T-helper 2 cell treated with Interferon-gamma antibody and Interleukin-4, amounts not matched to agents 5 μg/mL and 100 μg/mL, for 36 hours (primary cell): Measurements from ENCODE around the gene CHCHD2.
"Not testable (repeated sequence)": the region's sequence is repeated elsewhere in the genome, so short reads cannot be mapped to it uniquely, and the experiment has no call there.

ENCODE experiments used
- DNase-seq: peaks from one replicate; pipeline ENCODE4 v3.0.0; 2021; ENCODE audit warnings: low spot score
- H3K27ac Mint-ChIP-seq: one replicate; pipeline ENCODE4 v1.8.0; 2021; ENCODE audit warnings: mild to moderate bottlenecking, mixed read lengths
- H3K27me3 Mint-ChIP-seq: one replicate; pipeline ENCODE4 v1.8.0; 2021; ENCODE audit warnings: low read depth, mixed read lengths
- H3K36me3 Mint-ChIP-seq: one replicate; pipeline ENCODE4 v1.8.0; 2021; ENCODE audit warnings: low read depth, mixed read lengths
- H3K4me1 Mint-ChIP-seq: one replicate; pipeline ENCODE4 v1.8.0; 2021; ENCODE audit warnings: low read depth, mixed read lengths
- H3K4me3 Mint-ChIP-seq: one replicate; pipeline ENCODE4 v1.8.0; 2022; ENCODE audit warnings: mild to moderate bottlenecking, moderate library complexity, mixed read lengths
- H3K9me3 Mint-ChIP-seq: one replicate; pipeline ENCODE4 v1.8.0; 2021; ENCODE audit warnings: mixed read lengths

Gene CHCHD2

GRCh38 chr7:56098187-56099008 is 7.9 kb downstream of the CHCHD2 start:
- H3K27ac Mint-ChIP-seq, H3K4me1 Mint-ChIP-seq, H3K4me3 Mint-ChIP-seq, DNase-seq, H3K9me3 Mint-ChIP-seq, H3K27me3 Mint-ChIP-seq: not testable (repeated sequence)
- peaks cover 33% of the 10 kb centered on the region for H3K36me3 Mint-ChIP-seq

DNA sequence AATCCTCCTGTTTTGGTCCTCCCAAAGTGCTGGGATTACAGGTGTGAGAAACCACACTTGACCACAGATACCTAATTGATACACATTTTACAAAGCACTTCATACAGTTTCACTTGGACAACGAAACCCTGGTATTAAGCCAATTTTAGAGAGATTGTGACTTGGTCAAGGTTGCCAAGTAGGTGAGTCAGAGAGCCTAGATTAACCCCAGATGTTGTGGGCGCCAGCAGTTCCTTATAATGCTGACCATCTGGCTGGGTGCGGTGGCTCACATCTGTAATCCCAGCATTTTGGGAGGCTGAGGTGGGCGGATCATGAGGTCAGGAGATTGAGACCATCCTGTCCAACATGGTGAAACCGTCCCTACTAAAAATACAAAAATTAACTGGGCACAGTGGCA is 8.6 kb downstream of the CHCHD2 start:
- no peak for DNase-seq
- no peaks in the 10 kb centered on the region for H3K9me3 Mint-ChIP-seq
- H3K4me1 Mint-ChIP-seq = no peaks in the 10 kb centered on the region
- no peak overlapping the region for H3K27ac Mint-ChIP-seq
- H3K4me3 Mint-ChIP-seq = no peak overlapping the region
- H3K27me3 Mint-ChIP-seq = no peaks in the 10 kb centered on the region
- peaks cover 29% of the 10 kb centered on the region for H3K36me3 Mint-ChIP-seq

GRCh38 chr7:56092789-56093531 is 13.3 kb downstream of the CHCHD2 start, which contains the start of gene PHKG1:
TSS of gene PHKG1 (minus strand) at chr7:56092952. CDS start at chr7:56088941, 4,011 bp downstream.
- H3K27me3 Mint-ChIP-seq = no peaks in the 10 kb centered on the region
- H3K4me1 Mint-ChIP-seq = no peaks in the 10 kb centered on the region
- no peak within 1 kb of the TSS for H3K4me3 Mint-ChIP-seq
- no peak within 1 kb of the TSS for H3K27ac Mint-ChIP-seq
- no peak for DNase-seq
- no peaks in the 10 kb centered on the region for H3K9me3 Mint-ChIP-seq
- peaks cover 5% of the 10 kb centered on the region for H3K36me3 Mint-ChIP-seq

GRCh38 chr7:56092388-56092787 is 13.9 kb downstream of the CHCHD2 start:
- H3K4me1 Mint-ChIP-seq, H3K27me3 Mint-ChIP-seq, H3K36me3 Mint-ChIP-seq, H3K9me3 Mint-ChIP-seq, H3K4me3 Mint-ChIP-seq, DNase-seq, H3K27ac Mint-ChIP-seq: not testable (repeated sequence)

DNA sequence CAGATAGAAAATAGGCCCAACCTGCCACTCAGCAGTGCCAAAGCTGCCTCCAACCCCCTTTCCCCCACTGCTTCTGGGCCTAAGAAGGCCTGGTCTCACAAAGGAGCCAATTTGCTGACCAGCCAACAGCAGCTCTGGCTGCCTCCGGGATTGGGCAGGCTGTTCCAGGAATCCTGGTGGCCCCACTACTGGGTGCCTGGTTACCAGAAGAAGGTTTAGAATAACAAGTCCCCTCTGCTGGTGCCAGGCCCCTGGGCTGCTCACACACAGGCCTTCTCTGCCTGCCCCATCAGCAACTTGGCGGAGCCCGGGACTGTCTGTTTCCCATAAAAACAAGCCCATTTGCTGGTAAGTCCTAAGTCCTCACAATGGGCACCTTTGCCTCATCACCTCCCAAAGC is 14.7 kb downstream of the CHCHD2 start:
- Mint-ChIP-seq H3K27me3 (no peaks in the 10 kb centered on the region), H3K4me1 (no peaks in the 10 kb centered on the region), H3K36me3 (peaks cover 4% of the 10 kb centered on the region), H3K4me3 (no peak overlapping the region), H3K9me3 (no peaks in the 10 kb centered on the region), H3K27ac (no peak overlapping the region)
- DNase-seq = no peak

DNA sequence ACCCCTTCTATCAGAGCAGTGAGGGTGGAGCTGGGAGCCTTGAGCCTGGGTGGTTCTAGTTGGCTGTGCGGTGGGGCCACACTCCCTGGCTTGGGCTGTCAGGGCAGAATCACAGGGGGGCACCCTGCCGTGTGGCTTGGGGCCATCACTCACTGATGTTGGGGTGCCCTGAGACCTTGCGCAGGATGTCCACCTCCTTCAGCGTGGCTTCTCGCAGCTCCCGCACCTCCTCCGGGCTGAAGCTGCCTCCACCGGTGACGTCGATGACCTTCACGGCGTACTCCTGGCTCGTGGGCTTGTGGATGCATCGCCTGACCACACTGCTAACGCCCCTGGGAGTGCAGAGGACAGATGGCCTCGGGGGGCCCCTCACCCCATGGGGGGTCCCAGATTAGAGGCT is 18.8 kb downstream of the CHCHD2 start:
- H3K9me3 Mint-ChIP-seq = no peaks in the 10 kb centered on the region
- peaks cover 5% of the 10 kb centered on the region for H3K36me3 Mint-ChIP-seq
- DNase-seq = no peak
- no peak overlapping the region for H3K4me3 Mint-ChIP-seq
- no peaks in the 10 kb centered on the region for H3K27me3 Mint-ChIP-seq
- H3K27ac Mint-ChIP-seq = no peak overlapping the region
- H3K4me1 Mint-ChIP-seq = no peaks in the 10 kb centered on the region

DNA sequence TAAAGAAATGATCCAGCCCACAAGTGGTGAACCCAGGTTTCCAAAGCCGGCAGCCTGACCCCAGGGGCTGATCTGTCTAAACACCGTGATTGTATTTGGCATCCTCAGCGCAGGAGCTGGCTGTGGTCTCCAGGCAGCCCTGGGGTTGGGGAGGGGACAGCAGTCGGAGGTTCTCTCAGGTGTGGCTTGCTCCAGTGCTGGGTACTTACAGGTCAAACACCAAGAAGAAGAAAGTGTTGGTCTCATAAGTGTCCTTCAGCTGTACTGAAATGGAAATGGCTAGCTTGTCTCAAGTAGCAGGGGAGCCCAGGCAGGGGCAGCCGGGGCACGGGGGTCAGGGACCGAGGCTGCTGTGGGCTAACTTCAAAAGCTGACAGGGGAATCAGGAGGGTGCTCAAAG is 19.5 kb downstream of the CHCHD2 start:
- no peak overlapping the region for H3K27ac Mint-ChIP-seq
- peaks cover 5% of the 10 kb centered on the region for H3K36me3 Mint-ChIP-seq
- no peaks in the 10 kb centered on the region for H3K4me1 Mint-ChIP-seq
- no peak overlapping the region for H3K4me3 Mint-ChIP-seq
- H3K9me3 Mint-ChIP-seq = no peaks in the 10 kb centered on the region
- H3K27me3 Mint-ChIP-seq = no peaks in the 10 kb centered on the region
- DNase-seq = no peak

- no peak overlapping the region for H3K27ac Mint-ChIP-seq
- H3K4me3 Mint-ChIP-seq = no peak overlapping the region
- H3K27me3 Mint-ChIP-seq = no peaks in the 10 kb centered on the region
- no peaks in the 10 kb centered on the region for H3K9me3 Mint-ChIP-seq
- DNase-seq = no peak
- H3K4me1 Mint-ChIP-seq = no peaks in the 10 kb centered on the region
- peaks cover 14% of the 10 kb centered on the region for H3K36me3 Mint-ChIP-seq
Measured at GRCh38 chr7:56083150-56083785, 23.0 kb downstream of the CHCHD2 start.

- H3K27me3 Mint-ChIP-seq = no peaks in the 10 kb centered on the region
- H3K36me3 Mint-ChIP-seq = peaks cover 14% of the 10 kb centered on the region
- H3K27ac Mint-ChIP-seq = no peak overlapping the region
- no peaks in the 10 kb centered on the region for H3K9me3 Mint-ChIP-seq
- H3K4me3 Mint-ChIP-seq = no peak overlapping the region
- H3K4me1 Mint-ChIP-seq = no peaks in the 10 kb centered on the region
- DNase-seq = no peak
Measured at GRCh38 chr7:56081626-56082340, 24.5 kb downstream of the CHCHD2 start.

DNA sequence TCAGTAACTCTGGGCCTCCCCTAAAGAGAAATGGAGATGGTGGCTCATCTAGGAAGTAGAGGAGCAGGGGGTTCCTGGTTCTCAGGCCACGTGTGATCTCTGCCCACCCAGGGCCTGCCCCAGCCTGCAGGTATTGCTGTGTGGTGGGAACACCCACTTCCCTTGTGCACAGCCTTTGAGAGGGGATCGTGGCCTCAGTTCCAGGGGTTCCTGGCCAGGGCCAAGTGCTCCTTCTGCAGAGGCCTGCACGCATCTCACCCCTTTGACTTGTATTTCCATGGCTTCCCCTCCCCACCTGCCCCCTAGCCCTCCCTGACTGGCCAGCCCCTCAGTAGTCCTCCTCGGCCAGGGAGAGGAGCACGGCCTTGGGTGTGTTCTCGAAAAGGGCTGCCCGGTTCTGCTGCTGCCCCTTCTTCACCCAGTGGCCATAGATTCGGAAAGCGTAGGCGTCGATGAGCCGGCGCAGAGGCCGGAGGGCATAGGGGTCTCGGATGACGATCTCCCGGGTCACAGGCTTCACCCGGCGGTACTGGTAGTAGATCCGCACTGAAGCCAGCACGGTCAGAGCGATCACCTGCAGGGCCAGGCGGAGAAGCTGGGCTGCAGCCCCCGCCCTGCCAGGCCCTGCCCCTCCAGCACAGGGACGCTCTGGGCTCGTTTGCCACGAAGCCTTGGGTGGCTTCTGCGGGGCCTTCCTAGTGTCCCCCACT is 25.4 kb downstream of the CHCHD2 start:
- not testable (repeated sequence) for H3K27ac Mint-ChIP-seq, DNase-seq, H3K9me3 Mint-ChIP-seq, H3K4me3 Mint-ChIP-seq, H3K4me1 Mint-ChIP-seq, H3K27me3 Mint-ChIP-seq
- peaks cover 15% of the 10 kb centered on the region for H3K36me3 Mint-ChIP-seq

- H3K4me1 Mint-ChIP-seq = no peaks in the 10 kb centered on the region
- H3K36me3 Mint-ChIP-seq = peaks cover 18% of the 10 kb centered on the region
- no peak for DNase-seq
- H3K27me3 Mint-ChIP-seq = no peaks in the 10 kb centered on the region
- H3K9me3 Mint-ChIP-seq = no peaks in the 10 kb centered on the region
- H3K4me3 Mint-ChIP-seq = no peak overlapping the region
- no peak overlapping the region for H3K27ac Mint-ChIP-seq
Measured at GRCh38 chr7:56079450-56080185, 26.7 kb downstream of the CHCHD2 start.

DNA sequence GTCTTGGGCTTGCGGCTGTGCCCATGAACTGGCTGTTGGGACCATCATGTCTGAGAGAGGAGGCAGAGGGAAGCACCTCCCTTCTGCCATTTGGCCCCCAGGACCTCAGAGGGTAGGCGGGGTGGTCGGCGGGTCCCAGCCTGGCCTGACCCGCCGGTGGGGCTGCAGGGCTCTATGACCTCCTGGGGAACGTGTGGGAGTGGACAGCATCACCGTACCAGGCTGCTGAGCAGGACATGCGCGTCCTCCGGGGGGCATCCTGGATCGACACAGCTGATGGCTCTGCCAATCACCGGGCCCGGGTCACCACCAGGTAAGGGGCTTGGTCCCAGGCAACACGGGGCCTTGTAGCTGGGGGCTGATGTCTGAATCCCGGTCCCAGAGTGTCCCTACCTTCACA is 28.1 kb downstream of the CHCHD2 start:
- Mint-ChIP-seq H3K4me3 (no peak overlapping the region), H3K4me1 (peaks cover 2% of the 10 kb centered on the region), H3K27me3 (no peaks in the 10 kb centered on the region), H3K36me3 (peaks cover 22% of the 10 kb centered on the region), H3K27ac (no peak overlapping the region), H3K9me3 (no peaks in the 10 kb centered on the region)
- DNase-seq = no peak

GRCh38 chr7:56077681-56078080 is 28.6 kb downstream of the CHCHD2 start:
- Mint-ChIP-seq H3K27ac (no peak overlapping the region), H3K9me3 (no peaks in the 10 kb centered on the region), H3K4me1 (peaks cover 2% of the 10 kb centered on the region), H3K36me3 (peaks cover 25% of the 10 kb centered on the region), H3K27me3 (no peaks in the 10 kb centered on the region), H3K4me3 (no peak overlapping the region)
- DNase-seq = no peak
